Ishikawa (cell line): ENCODE results near the gene ARHGAP45.

Experiments
- CREB1 ChIP-seq: IDR thresholded peaks from 2 replicates; pipeline ENCODE4 v1.6.1; 2012; ENCODE audit warnings: low read depth
- EGR1 ChIP-seq: IDR thresholded peaks from 2 replicates; pipeline ENCODE4 v1.6.1; 2012
- EP300 ChIP-seq: IDR thresholded peaks from 2 replicates; pipeline ENCODE4 v1.6.1; 2012; ENCODE audit warnings: borderline replicate concordance
- RAD21 ChIP-seq: IDR thresholded peaks from 2 replicates; pipeline ENCODE4 v1.6.1; 2012; ENCODE audit warnings: low read depth
- TAF1 ChIP-seq: IDR thresholded peaks from 2 replicates; pipeline ENCODE4 v1.6.1; 2012; ENCODE audit warnings: low read depth, mild to moderate bottlenecking
- TCF12 ChIP-seq: IDR thresholded peaks from 2 replicates; pipeline ENCODE4 v1.6.1; 2012; ENCODE audit warnings: low read depth
- USF1 ChIP-seq: IDR thresholded peaks from 2 replicates; pipeline ENCODE4 v1.6.1; 2012
- YY1 ChIP-seq: IDR thresholded peaks from 2 replicates; pipeline ENCODE4 v1.6.1; 2012; ENCODE audit warnings: low read depth

- TF ChIP-seq RAD21: no peak
- no peak for TF ChIP-seq CREB1
- no peak for TF ChIP-seq TCF12
- TF ChIP-seq YY1: no peak
- no peak for TF ChIP-seq TAF1
- no peak for TF ChIP-seq USF1
- no peak for TF ChIP-seq EP300
- TF ChIP-seq EGR1: no peak
Observed at GRCh38 chr19:1117654-1118053, 50.7 kb downstream of the ARHGAP45 start.
